ENCODE measurements around the gene SCYGR7.

- no peak for TF ChIP-seq CTCF (IDR thresholded peaks at IDR 0.05)
- no peak for TF ChIP-seq POLR2A (IDR thresholded peaks at IDR 0.05)
- TF ChIP-seq POLR2AphosphoS5 (IDR thresholded peaks at IDR 0.05): no peak
- no peak for TF ChIP-seq EP300 (IDR thresholded peaks at IDR 0.05)
Observed at GRCh38 chr2:227703961-227704360, 24.2 kb upstream of the SCYGR7 start.
